GM18909 (cell line): ENCODE measurements around the gene CDH23.

Source experiments
- ATAC-seq: cut with Tn5 transposase; IDR thresholded peaks from one replicate; pipeline ENCODE4 v1.9.1; 2021; ENCODE audit warnings: mild to moderate bottlenecking; ENCODE audit not compliant: unreplicated experiment, poor library complexity

The CDH23 gene

DNA sequence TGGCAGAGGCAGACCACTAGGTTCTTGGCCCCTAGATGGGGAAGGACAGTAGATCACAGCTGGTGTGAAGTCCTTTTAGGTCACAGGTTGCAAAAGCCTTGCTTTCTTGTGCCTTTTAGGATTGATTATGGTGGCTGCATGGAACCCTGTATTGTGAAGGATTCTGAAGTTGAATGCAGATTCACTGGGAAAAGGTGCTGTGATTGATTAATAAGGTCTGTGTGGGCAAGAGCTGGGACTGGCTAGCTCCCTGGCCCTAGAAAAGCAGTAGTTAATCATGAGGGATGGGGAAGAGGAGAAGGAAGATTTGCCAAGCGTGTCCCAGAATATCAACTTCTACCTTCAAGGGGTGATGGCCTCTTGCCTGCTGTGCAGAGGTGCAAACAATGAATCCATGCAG is 105.5 kb downstream of the CDH23 start:
- no peak for ATAC-seq

DNA sequence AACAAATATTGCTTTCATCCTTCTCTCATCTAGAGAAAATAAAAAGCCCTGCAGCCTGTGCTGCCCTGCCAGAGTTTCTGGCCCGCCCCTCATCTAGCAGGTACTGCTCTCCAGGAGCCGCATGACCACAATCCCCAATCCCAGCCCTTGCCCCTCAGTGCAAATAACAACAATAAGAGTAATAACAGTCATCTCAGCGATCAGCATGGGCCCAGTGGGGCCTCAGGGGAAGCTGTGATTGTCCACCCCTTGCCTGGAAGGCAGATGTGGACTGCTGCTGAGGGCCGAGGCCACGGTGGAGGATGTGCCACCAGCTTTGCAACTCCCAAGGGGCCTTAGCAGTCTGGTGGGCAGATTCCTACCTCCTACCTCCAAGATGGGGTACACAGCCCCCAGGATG is 106.1 kb downstream of the CDH23 start:
- ATAC-seq = no peak

DNA sequence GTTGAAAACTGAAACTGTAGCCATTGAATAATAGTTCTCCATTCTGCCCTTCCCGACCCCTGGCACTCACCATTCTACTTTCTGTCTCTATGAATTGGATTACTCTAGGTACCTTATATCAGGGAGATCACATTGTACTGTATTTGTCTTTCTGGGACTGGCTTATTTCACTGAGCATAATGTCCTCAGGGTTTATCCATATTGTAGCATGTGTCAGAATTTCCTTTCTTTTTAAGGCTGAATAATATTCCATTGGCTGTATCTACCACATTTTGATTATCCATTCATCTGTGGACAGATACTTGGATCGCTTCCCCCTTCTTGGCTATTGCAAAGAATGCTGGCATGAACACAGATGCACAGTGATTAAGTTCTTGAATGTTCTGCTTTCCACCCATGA is 107.4 kb downstream of the CDH23 start:
- no peak for ATAC-seq

DNA sequence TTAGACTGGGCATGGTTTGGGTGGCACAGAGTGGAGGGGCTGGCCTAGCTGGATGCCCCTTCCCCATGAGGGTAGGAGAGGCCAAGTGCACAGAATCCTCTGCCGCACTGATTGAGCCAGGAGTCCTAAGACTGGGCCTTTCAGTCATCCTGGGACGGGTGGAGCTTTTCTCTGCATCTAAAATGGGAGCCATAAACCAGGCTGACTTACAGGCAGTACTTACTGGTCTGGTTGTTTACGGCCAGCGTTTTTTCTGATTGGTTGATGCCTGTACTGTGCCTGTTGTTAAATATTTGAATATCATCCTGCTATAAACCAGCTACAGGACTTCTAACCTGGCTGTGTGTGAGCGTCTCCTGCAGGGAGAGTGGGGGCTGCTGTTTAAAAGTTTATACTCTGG is 107.8 kb downstream of the CDH23 start:
- ATAC-seq = no peak

DNA sequence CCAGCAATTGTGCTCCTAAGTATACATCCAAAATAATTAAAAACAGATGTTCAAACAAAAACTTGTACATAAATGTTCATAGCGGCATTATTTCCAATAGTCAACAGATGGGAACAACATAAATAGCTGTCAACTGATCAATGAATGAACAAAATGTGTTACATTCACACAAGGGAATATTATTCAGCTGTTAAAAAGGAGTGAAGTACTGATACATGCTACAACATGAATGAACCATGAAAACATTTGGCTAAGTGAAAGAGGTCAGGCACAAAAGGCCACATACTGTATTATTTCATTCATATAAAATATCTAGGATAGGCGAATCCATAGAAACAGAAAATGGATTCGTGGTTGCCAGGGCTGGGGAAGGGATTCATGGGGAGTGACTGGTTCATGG is 109.1 kb downstream of the CDH23 start:
- no peak for ATAC-seq

DNA sequence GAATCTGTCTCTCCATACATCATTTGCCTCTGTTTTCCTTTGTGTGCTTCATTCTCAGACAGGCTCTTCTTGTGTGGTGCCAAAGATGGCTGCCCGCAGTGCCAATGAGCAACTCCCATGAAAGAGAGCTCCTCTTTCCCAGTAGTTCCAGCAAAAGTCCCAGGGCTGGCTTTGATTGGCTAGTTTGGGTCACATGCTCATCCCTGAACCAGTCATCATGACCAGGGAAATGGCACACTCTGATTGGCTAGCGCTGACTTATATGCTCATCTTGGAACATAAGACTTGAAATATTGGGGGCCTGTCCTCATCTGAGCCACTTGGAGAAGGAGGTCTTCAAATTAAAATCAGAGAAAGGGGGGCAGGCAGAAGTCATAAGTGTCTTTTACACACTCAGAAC is 112.7 kb downstream of the CDH23 start:
- no peak for ATAC-seq

DNA sequence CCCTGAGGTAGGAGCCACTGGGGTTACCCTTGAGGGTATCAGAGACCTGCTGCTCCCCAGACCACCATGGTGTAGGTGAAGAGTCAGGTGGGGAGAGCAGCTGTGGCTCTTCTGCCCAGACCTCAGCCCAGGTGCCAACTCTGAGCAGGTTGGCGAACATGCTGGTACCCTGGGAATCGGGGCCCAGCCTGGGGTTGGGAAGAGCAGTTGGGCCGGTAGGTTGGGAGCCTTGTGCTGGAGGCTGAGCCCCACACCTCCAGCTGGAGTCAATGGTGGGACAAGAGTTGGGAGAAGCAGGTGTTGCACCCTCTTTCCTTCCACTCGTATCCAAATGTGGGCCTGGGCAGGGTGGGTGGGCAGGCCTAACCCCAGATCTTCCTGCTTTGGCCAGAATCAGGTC is 114.5 kb downstream of the CDH23 start:
- ATAC-seq = no peak

DNA sequence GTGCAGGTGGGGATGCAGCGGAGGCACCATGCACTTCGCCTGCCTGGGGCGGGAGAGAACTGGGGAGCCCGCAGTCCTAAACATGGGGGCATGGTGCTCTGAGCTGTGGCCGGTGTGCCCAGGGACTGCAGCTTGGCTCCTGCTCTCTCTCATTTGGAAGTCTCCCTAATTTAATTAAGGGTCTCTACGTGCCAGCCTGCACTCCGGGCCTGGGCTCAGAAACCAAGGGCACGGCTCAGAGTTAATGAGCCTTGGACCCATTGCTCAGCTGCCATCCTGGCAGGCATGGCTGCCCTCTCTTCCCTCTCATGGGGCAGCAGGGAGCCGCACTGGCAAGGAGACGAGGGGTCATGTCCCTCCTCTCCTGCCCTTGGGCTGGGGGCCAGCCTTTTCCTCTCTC is 115.6 kb downstream of the CDH23 start:
- ATAC-seq = no peak

DNA sequence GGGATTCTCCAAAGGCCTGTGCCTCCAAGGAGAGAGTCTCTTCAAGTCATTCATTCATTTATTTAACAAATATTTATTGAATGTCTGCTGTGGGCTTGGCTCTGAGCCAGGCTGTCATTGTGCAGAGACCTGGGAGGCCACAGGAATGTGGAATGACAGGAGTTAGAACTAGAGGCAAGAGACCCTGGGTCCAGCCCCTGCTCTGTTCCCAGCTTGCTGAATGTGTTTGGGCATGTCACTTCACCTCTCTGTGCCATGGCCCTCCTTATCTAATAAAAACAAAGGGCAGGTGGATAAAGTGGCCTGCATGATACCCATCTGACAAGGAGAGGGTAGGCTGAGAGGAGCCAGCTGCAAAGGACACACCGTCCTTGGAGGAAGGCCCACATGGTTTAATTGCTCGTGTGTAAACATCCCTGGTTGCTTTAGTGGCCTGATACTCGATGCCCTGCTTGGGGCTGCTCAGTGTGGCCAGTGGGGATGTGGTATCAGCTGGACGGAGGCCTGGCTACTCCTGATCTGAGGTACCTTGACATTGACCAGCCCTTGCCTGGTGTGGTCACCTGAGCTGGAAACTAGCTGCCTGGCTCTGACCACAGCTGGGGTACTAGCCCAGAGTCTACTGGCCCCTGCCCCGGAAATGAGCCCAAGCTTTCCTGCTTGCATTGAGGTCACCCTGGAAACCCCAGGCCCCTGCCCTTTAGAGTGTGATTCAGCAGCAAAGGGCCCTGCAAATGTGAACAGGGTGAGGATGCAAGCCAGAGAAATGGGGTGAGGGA is 116.2 kb downstream of the CDH23 start:
- ATAC-seq = no peak

DNA sequence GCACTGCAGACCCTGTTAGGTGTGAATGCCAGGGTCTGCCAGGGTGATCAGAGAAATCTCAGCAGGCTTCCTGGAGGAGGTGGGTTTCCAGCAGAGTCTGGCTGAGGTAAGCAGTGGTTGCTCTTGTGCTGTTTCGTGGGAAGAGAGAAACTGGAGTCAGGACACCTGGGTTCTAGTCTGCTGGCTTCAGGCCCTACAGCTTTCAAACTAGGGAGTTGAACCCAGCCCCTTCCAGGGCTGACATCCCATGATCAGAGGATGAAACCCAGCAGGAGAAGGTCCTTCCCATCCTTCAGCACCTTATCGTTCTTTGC is 116.8 kb downstream of the CDH23 start:
- ATAC-seq = no peak

DNA sequence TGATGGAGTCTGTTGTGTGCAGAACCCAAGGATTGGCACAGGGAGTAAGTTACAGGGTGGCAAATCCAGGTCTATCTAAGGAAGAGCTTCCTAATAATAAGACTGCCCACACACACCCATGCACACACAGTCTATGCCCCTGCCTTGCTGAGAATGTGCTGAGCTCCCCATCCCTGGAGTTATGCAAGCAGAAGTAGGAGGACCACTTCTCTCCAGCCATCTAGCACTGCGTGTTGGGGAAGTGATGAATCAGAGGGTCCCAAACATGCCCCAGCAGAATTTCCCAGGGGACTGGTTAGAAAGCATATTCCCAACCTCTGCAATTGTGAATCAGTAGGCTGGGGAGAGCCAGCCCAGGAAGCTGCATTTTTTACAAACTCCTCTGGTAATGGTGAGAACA is 117.2 kb downstream of the CDH23 start:
- no peak for ATAC-seq

DNA sequence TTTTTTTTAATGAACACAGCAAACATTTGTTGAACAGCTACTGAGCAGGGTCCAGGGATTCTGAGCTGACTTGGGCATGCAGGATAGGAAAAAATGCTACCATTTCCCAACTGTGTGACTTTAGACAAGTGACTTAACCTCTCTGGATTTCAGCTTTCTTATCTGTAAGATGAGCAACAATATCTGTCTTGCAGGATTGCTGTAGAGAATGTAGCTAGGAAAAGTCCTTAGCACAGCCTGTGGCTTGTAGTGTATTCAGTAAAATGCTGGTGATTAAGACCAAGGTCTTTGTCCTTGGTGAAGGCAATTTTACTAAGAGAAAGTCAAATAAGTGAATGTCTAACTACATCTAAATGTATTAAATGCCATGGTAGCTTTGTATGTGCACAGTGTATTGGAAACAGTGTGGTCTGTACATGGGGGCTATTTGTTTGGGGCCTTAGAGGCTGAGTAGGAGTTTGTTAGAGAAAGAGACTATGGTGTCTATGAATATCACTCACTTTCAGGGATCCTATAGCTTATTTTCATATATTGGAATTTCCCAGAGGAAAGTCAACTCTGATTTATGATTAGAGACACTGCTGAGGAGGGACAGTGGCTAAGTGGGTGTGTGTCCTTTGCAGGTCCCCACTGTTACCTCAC is 118.9 kb downstream of the CDH23 start:
- ATAC-seq = no peak

DNA sequence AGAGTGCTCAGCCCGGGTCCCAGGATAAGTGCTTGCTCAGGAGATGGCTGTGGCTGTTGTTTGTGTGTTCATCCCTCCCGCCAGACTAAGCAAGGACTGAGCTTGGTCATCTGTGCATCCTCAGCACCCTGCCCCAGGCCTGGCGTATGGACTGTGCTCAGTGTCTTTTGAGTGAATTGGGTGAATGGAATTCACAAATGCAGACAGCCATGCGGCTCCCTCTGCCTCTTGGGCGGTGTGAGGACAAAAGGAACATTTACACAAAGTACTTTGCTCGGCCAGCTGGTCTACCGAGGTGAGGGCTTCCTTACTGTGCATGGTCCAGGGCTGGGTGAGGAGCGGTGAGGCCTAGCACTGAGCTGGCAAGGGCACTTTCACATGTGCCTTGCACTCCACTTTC is 120.2 kb downstream of the CDH23 start:
- ATAC-seq = no peak

DNA sequence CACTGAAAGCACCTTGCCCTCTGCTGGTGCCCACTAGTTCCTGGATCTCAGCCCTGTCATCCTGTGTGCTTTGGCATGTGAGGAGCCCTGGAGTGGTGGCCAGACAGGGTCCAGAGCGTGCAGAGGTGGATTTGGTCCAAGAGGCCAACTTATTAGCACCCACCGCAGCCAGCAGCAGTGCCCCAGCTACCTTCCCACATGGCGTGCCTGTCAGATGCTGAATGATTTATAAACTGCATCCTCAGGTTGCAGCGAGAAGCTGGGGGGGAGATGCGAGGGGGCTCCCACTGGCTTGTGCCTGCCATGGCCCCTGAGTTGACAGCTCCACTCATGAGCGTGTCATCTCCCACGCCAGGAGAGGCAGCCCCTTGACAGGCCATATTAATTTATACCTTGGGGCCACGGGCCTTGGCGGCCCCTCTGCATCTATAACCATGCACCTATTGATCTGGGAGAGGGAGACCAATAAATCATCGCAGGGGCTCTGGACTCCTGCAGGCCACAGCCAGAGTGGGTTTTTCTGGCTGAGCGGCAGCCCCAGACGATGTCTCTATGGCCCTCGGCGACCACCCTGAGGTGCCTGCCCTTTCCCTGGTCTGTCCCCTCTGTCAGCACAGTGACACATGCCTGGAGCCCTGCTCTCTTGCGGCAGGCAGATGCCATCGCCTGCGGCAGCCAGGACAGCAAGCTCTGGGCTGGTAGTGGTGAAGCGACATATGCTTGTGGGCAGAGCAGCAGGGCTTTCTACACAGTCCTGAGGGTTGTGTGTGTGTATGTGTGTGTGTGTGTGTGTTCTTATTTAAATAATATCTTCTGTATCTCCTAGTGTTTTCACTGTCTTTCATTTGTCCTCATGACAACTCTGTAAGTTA is 120.8 kb downstream of the CDH23 start:
- no peak for ATAC-seq

DNA sequence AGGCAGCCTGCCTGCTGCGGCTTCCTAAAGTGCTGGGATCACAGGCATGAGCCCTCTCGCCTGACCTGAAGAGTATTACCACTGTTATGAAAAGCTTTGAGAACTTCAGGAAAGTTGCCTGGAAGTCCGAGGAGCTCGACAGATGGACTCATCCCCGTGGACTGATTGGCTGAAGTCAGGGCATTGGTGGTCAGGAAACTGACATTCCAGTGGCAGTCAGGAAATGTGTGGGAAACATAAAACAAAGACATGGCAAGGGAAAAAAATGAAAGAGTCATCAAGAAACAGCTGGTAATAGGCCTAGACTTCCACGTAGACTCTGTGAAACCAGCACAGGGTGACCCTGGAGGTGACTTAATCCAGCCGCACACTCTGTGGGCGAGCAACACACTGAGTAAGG is 123.3 kb downstream of the CDH23 start:
- no peak for ATAC-seq

DNA sequence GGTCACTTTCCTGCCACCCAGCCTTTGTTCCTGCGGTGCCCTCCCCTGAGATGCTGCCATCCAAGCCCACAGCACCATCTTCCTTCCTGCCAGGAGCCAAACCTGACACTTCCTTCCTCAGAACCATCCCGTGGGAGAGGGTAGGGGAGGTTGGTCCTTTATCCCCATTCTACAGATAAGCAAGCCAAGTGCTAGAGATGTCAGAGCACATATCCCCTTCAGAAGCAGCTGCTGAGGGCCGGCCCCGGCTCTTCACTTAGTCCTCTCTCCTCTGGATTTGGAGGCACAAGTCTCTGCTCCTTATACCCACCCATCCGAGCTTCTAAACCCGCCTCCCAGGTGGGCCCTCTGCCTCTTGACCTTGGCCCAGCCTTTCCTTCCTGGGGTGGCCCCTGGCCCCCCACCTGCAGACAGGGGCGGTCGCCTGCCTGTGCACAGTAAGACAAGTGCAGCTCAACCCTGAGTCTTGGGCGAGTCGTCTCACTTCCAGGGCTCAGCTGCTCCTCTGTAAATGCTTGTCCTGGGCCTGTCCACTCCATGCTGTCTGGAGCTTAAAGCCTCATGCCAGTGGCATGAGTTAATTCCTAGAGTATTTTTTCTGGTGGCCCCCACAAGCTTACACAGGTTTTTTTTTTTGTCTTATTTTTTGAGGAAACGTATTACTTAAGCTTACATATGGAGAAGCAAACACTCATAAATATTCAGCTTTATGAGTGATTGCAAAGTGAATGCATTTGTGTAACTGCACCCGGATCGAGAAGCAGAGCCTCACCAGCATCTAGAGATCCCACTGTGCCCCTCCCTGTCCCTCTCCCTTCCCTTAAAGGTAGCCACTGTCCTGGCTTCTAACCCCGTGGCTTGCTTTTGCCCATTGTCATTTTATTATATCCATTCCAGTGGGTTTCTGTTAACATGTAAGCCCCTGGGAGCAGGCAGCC is 125.1 kb downstream of the CDH23 start:
- ATAC-seq = no peak

DNA sequence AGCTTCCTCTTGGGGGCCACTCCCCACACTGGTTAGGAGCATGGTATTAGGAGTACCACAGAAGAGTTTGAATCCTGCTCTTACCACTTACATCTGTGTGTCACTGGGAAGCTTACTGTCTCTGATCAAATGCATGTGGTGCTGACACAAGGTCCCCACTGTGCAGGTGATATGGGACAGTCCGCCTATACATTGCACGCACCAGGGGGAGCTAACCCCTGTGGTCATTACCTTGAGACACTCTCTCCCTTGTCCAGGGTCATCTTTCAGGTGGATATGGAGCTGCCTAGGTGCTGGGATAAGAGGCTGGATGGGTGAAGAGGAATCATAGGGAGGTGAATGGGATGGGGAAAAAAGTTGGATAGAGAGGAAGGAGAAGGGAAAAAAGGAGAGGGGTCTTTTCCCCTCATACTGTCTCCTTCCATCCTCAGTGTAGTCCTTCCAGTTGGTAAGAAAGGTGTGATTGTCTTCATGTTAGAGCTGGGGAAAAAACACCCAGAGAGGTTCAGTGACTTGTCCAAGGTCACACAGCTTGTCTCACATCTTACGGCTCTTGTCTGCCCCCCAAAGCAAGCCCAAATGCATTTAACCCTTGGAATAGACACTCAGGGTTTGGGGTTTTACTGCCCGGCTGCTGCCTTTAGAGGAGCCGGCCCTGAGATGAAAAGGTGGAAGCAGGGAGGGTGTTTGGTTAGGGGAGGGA is 125.9 kb downstream of the CDH23 start:
- no peak for ATAC-seq

DNA sequence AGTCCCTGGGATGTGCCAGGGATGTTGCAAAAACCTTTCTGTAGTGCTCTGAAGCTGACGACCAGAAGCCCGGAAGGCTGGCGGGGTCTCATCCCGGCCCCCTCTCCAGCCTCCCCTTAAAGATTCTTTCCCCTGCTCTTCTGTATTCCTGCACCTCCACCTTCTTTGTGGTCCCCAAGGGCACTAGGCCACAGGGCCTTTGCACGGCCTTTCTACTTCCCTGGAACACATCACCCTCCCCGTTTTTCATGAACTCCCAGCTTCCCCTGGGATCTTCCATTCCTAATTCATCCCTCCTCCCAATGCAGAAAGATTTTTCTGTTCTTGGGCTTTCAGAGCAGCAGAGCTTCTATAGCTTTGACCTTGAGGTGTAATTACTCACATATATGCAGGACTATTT is 127.0 kb downstream of the CDH23 start:
- no peak for ATAC-seq

DNA sequence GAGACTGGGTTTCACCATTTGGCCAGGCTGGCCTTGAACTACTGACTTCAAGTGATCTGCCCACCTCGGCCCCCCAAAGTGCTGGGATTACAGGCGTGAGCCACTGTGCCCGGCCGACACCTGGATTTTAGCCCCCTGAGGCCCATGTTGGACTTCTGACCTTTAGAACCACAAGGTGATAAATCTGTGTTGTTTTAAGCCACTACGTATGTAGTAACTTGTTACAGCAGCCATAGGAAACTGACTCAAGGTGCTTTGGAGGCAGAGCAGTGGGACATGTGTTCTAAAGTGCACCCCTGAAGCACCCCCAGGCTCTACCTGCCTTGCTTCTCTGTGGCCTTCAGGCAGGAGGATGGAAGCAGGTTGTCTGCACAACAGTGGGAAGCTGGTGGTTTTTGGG is 128.4 kb downstream of the CDH23 start:
- ATAC-seq = no peak

DNA sequence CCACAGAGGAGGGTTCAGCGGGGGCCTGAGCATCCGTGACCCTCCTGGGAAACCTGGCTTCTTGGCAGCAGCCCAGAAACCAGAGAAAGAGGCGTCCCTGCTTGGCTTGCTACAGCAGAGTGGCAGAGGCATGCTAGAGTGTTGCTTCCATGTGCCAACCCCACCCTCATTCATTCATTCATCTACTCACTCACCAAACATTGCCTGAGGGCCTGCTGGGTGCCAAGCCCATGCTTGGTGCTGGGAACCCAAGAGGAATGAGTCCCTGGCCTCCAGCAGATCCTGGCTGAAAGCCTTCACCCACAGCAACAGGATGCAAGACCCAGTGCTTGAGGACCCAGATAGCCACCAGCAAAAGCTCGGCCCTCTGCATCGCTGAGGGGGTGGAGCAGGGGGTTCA is 129.0 kb downstream of the CDH23 start:
- no peak for ATAC-seq
